ENCODE measurements around the gene GFOD1.
"Not testable (repeated sequence)": the region's sequence is repeated elsewhere in the genome, so short reads cannot be mapped to it uniquely, and the experiment has no call there.

Gene GFOD1

GRCh38 chr6:13348334-13349113, 138.9 kb downstream of the GFOD1 start:
- DNase-seq = no peak

DNA sequence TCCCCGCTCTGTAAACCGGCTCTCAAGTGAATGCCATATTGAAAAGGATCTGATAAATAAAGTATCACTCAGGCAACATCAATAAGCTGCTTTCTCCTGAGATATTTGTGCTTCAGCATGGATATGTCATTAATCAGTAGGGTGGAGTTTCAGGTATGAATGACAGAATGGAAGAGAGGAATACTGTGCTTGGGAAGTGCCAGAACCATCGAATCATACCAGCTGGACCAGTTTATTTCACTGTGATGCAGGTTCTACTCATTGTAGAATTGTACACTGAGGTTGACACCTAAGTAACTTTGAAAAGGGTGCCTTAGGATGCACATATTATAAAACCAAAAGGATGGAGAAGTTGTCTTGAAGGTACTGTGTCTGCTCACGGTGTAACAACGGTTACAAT, 141.2 kb downstream of the GFOD1 start:
- no peak for DNase-seq

- no peak for DNase-seq
Measured at GRCh38 chr6:13342414-13343019, 144.9 kb downstream of the GFOD1 start.

- no peak for DNase-seq
Measured at GRCh38 chr6:13339863-13340630, 147.4 kb downstream of the GFOD1 start.

DNA sequence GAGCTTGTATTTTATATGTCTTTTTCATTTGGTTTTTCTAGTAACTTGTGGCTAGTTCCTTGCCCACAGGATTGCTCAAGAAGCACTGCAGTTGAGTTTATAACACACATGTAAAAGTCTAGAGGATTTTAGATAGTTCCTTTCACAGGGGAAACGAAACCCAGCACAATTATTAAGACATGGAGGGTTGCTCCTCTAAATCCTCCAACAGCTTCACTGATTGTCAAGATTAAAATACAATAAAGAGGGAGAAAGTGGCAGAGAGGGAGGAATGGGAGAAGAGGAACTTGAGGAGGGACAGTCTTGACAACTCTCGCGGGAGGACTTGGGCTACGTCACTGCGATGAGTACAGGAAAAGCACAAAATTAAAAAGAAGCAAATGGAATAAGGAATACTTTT, 149.4 kb downstream of the GFOD1 start:
- no peak for DNase-seq

DNA sequence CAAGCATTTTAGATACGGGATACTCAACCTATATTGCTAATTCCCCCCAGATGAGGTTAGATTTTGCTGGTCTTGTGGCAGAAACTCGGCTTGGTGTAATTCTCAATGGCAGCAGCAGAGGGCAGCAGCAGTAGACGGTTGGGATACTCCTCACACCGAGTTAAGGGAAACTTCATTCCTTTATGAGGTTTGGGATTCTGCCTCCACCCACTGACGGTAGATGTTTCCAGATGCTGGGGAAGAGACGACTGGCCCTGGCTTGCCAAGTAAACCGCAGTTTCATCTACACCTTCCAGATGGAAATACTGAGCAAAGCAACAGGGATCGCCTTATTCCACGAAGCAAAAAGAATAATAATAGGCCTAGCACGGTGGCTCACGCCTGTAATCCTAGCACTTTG, 150.8 kb downstream of the GFOD1 start:
- DNase-seq = peak; percentile 70

- no peak for DNase-seq
Measured at GRCh38 chr6:13334953-13335352, 152.4 kb downstream of the GFOD1 start.

- DNase-seq = no peak
Measured at GRCh38 chr6:13332349-13332706, 155.1 kb downstream of the GFOD1 start.

DNA sequence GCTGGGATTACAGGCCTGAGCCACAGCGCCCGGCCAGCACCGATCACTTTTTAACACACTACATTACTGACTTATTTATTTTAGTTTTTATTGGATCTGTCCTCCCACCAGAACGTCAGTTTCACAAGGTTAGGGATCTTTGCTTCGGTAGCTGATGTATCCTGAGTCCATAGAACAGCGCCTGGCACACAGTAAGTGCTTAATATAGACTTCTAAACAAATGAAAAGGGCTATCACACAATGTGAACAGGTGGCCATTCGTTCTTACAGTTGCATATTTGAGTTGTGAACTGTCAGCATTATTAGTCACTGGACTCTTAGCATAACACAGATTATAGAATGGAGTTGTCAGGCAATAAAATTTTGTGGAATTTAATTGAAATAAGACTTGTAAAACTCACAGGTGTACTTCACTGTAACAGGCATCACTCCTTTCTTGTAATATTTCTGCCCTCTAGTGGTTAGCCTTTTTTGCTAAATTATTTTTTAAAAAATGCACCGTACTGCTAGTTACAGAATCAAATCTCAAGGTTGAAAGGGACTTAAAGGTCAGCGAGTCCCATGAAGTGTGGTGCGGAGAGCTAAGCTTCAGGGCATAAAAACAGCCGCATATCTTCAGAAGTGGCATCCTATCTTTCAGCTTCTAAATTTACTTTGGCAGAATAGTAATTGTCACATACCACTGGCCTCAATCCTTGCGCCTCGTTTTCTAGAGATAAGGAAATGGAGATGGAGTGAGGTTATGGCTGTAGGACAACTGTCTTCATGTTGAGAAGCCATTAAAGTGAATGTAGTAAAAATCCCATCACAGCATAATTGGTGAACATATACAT, 155.7 kb downstream of the GFOD1 start:
- peak; percentile 54 for DNase-seq

- DNase-seq = no peak
Measured at GRCh38 chr6:13328875-13329183, 158.6 kb downstream of the GFOD1 start.

DNA sequence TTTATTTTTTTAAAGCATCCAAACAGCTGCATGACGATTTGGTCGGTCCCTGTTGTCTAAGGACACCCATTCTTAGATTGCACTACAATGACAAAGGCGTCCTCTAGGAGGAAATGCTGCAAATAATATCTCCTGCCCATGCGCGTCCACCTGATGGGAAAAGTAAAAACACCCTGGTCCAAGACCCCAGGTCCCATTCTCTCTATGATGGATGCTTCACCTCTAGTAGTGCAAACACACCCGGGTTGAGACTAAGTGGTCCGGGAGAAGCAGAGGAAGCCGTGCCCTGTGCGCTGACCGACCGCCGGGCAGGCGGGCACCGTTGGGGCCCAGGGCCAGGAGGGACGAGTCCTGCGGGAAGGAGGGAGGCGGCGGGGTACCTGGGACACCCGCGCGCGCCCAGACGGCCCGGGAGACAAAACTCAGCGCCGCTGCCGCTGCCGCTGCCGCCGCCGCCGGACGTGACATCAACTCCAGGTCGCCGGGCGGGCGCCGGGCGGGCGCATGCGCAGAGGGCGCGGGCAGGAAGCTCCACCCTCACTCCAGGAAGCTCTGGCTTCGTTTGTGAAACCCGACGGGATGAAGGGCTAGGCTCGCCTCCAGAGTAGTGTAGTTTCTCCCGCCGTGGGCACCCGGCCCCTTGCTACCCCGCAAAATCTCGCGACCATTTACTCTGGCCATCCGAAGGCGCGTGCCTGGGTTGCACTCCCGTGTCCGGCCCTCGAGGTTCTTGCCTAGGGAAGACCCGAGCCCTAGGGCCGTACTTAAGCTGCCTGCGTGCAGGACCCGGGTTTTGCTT, 159.1 kb downstream of the GFOD1 start, which contains the start of gene TBC1D7:
Gene TBC1D7 (minus strand): TSS at position 462 of the 799 bp plus-strand sequence. CDS start 1,639 bp downstream, outside the sequence.
- DNase-seq = peak; percentile 94

GRCh38 chr6:13327691-13328075, 159.7 kb downstream of the GFOD1 start:
- DNase-seq = no peak

DNA sequence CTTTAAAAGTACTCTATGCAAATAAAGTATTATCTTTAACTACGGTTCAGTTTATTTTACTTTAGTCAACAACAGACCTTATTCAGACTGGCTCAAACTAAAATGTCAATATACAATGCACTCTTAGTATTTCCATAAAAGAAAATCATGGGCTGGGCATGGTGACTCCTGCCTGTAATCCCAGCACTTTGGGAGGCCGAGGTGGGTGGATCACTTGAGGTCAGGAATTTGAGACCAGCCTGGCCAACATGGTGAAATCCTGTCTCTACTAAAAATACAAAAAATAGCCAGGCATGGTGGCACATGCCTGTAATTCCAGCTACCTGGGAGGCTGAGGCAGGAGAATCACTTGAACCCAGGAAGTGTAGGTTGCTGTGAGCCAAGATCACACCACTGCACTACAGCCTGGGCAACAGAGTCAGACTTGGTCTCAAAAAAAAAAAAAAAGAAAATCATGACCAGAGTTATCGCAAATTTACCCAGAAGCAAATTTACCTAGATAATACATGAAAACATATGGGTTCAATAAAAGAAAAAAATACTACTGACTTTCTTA, 161.3 kb downstream of the GFOD1 start:
- not testable (repeated sequence) for DNase-seq

- no peak for DNase-seq
Measured at GRCh38 chr6:13319891-13320564, 167.4 kb downstream of the GFOD1 start.

GRCh38 chr6:13318821-13319220, 168.6 kb downstream of the GFOD1 start:
- DNase-seq = no peak

DNA sequence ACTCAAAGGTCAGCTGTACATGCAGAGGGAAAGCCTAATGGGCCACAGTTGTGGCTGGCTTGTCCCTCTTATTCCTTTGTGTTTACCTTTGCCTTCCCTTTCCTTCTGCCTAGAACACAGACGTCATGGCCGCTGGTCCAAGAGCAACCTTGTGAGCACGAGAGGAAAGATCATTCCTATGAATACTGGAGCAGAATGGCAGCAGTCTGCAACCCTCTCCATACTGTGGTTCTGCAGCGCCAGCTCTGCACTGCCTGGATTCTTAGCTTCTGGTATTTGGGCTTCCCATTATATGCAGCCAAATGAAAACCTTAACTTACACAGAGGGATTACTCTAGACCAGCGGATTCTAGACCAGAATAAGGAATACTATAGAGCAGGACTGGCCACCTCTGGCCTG, 171.5 kb downstream of the GFOD1 start:
- no peak for DNase-seq

DNA sequence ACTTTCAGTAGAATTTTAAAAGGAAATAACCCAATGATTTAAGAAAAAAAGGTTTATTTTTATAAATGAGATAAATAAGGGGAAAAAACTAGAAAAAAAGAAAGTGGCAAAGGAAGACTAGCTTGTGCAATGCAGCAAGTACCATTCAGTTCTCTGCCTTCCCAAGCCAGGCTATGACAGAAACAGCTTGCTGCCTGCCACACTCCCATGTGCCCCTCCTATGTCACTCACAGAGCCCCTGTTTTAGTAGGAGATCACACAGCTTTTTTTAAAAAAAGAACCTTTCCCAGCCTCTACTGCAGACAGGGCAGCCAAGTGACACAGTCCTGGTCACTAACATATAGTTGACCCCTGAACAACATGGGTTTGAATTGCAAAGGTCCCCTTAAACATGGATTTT, 172.6 kb downstream of the GFOD1 start:
- no peak for DNase-seq

- no peak for DNase-seq
Measured at GRCh38 chr6:13311155-13311554, 176.2 kb downstream of the GFOD1 start.

GRCh38 chr6:13308332-13308731, 179.1 kb downstream of the GFOD1 start:
- DNase-seq = no peak

All from CD4-positive, alpha-beta T cell treated with Interleukin-12 subunit alpha and Interleukin-12 subunit beta, for 1 hour (primary cell).